GM12865 (cell line): ENCODE measurements around the gene SLC47A1.
A peak's percentile ranks its signal among the peaks of the same experiment; 100 is the strongest.
"Not testable (repeated sequence)": the region's sequence is repeated elsewhere in the genome, so short reads cannot be mapped to it uniquely, and the experiment has no call there.

Experiments
- DNase-seq: peaks from one replicate; pipeline ENCODE4 v3.0.0; 2010; ENCODE audit warnings: low read depth
- H3K4me3 ChIP-seq: 2 replicates; pipeline ENCODE4 v1.5.1; 2011; ENCODE audit warnings: mild to moderate bottlenecking, low read depth, low read length, control low read depth
- CTCF ChIP-seq: IDR thresholded peaks from 2 replicates; pipeline ENCODE4 v1.5.1; 2011; ENCODE audit warnings: low read length, control low read depth, low read depth, inconsistent platforms; ENCODE audit not compliant: insufficient read depth; ENCODE audit errors: missing control alignments

Gene SLC47A1

GRCh38 chr17:19510903-19511302 is 22.8 kb upstream of the SLC47A1 start:
- no peak for TF ChIP-seq CTCF
- H3K4me3 ChIP-seq = no peak overlapping the region
- DNase-seq = no peak

- peak; percentile 83 for TF ChIP-seq CTCF
- no peak overlapping the region for H3K4me3 ChIP-seq
- peak; percentile 71 for DNase-seq
Observed at GRCh38 chr17:19513897-19514488, 19.7 kb upstream of the SLC47A1 start.

- no peak for TF ChIP-seq CTCF
Observed at GRCh38 chr17:19517699-19518098, 16.0 kb upstream of the SLC47A1 start.

GRCh38 chr17:19519388-19520291 is 14.0 kb upstream of the SLC47A1 start:
- DNase-seq, H3K4me3 ChIP-seq: not testable (repeated sequence)

More at GRCh38 chr17:19517699-19518098, 16.0 kb upstream of the SLC47A1 start:
- no peak for DNase-seq
- H3K4me3 ChIP-seq = no peak overlapping the region

- no peak for DNase-seq
- H3K4me3 ChIP-seq = no peak overlapping the region
- no peak for TF ChIP-seq CTCF
Observed at GRCh38 chr17:19520641-19521040, 13.0 kb upstream of the SLC47A1 start.

GRCh38 chr17:19523690-19524089 is 10.0 kb upstream of the SLC47A1 start:
- no peak for TF ChIP-seq CTCF
- DNase-seq = no peak

GRCh38 chr17:19526950-19527349 is 6.7 kb upstream of the SLC47A1 start:
- not testable (repeated sequence) for H3K4me3 ChIP-seq, DNase-seq

More at GRCh38 chr17:19523690-19524089, 10.0 kb upstream of the SLC47A1 start:
- H3K4me3 ChIP-seq = no peak overlapping the region

- TF ChIP-seq CTCF = no peak
- DNase-seq = no peak
- no peak overlapping the region for H3K4me3 ChIP-seq
Observed at GRCh38 chr17:19531780-19532501, 1.7 kb upstream of the SLC47A1 start.
